ENCODE results near the gene CHN1.

Gene CHN1

DNA sequence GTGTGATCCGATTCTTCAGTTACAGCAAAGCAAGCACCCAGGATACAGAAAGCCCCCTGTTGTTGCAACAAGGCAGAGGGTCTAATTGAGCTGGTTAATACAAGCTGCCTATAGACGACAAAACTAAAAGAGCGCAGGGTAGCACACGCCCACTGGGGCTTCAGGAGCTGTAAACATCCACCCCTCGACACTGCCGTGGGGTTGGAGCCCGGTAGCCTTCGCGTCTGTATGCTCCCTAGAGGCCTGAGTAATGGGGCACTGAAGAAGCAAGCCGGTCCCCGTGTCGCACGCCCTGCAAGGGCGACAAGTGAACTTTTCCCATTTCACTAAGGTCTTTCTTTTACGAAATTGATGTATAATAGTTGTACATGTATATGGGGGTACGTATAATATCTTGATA is 216.2 kb downstream of the CHN1 start:
- TF ChIP-seq, protein P1, sequence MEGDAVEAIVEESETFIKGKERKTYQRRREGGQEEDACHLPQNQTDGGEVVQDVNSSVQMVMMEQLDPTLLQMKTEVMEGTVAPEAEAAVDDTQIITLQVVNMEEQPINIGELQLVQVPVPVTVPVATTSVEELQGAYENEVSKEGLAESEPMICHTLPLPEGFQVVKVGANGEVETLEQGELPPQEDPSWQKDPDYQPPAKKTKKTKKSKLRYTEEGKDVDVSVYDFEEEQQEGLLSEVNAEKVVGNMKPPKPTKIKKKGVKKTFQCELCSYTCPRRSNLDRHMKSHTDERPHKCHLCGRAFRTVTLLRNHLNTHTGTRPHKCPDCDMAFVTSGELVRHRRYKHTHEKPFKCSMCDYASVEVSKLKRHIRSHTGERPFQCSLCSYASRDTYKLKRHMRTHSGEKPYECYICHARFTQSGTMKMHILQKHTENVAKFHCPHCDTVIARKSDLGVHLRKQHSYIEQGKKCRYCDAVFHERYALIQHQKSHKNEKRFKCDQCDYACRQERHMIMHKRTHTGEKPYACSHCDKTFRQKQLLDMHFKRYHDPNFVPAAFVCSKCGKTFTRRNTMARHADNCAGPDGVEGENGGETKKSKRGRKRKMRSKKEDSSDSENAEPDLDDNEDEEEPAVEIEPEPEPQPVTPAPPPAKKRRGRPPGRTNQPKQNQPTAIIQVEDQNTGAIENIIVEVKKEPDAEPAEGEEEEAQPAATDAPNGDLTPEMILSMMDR (IDR thresholded peaks at IDR 0.05; ENCODE audit: low read depth, low read length) = no peak
- DNase-seq = no peak
- H3K27me3 ChIP-seq = no peaks in the 10 kb centered on the region
- H3K9me3 ChIP-seq = no peaks in the 10 kb centered on the region
- no peaks in the 10 kb centered on the region for H3K4me1 ChIP-seq
- no peak overlapping the region for H3K4me3 ChIP-seq (ENCODE audit: low read depth, low read length)
- H3K36me3 ChIP-seq = no peaks in the 10 kb centered on the region

DNA sequence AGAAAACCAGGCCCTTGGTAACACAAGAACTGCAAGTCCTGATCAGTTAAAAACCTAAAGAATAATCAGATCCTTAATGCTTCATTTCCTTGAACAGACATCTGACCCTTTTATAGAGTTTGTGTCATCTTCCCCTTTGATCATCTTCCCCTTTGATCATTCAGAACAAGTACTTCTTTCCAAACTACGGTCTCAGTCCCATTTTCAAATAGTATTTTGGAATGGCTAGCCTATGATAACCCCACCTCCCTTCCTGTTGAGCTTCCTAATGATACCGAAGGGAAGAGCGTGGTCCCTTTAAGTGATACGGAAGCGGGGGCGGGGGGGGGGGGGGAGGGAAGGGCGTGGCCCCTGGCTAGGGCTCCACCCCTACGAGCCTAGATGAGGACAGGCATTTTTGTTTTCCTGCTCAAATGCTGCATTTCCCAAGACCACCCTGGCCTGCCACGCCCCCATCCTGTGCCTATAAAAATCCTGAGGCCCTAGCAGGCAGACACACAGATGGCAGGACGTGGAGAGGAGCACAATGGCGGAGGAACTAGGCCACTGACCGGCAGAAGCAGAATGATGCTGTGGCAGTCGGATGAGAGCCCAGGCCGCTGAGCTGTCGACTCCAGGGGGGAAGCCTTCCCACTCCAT is 216.8 kb downstream of the CHN1 start:
- TF ChIP-seq, protein P1 (IDR thresholded peaks at IDR 0.05; ENCODE audit: low read depth, low read length) = no peak
- no peak overlapping the region for H3K4me3 ChIP-seq (ENCODE audit: low read depth, low read length)
- peak; percentile 18 for DNase-seq
- no peaks in the 10 kb centered on the region for H3K27me3 ChIP-seq
- H3K4me1 ChIP-seq = no peaks in the 10 kb centered on the region
- H3K9me3 ChIP-seq = no peaks in the 10 kb centered on the region
- no peaks in the 10 kb centered on the region for H3K36me3 ChIP-seq

DNA sequence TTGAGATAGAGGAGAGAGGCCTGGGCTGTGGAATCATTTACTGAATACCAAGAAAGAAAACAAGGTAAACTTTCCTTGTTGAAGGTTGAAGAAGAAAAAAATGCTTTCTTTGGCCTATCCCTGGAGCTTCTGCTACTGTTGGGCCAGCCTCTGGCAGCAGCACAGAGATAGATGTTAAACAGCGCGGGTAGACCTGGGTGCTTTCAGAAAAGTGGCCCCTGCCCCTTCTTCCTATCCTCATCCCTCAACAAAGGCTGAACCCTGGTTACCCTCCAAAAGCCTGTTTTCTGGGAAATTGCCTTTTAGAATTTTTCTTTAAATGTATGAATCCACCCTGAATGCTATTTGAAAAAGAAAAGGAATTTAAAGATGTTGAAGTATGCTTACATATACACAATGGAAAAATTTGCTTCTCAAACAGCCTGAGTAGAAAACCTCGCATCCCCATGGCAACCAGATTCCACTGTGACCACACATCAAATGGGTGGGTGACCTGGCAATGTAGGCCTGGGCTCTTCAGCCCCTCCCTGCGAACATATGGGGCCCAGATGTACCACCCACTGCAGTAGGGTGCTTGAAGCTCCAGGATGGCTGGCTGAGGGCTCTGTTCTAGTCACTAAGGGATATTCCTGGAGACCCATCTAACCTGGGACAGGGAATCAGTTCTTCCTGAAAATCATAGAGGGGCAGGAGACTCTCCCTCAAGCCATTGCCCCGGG is 217.5 kb downstream of the CHN1 start:
- no peaks in the 10 kb centered on the region for H3K9me3 ChIP-seq
- no peak overlapping the region for H3K4me3 ChIP-seq (ENCODE audit: low read depth, low read length)
- no peaks in the 10 kb centered on the region for H3K36me3 ChIP-seq
- no peaks in the 10 kb centered on the region for H3K4me1 ChIP-seq
- DNase-seq = no peak
- TF ChIP-seq, protein P1 (IDR thresholded peaks at IDR 0.05; ENCODE audit: low read depth, low read length) = no peak
- no peaks in the 10 kb centered on the region for H3K27me3 ChIP-seq

DNA sequence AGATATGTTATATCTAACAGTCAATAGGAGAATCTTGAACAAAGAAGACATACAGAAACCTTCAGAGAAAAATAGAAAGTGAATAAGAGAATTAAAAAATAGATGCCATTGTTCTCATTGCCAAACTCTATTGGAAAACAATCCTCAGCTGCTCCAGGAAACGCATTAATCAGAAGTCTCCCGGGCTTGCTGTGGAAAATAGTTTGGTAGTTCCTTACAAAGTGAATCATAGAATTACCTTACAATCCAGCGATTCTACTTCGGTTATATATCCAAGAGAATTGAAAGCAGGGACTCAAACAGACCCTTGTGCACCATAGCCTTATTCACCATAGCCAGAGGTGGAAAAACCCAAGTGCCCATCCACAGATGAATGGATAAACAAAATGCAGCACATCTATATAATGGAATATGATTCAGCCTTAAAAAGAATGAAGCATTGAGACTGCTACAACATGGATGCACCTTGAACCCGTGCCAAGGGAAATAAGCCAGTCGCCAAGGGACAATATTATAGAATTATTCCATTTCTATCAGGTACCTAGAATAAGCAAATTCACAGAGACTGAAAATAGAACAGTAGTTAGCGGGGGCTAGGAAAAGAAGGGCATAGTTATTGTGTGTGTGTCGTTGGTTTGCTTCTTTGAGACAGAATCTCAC is 219.0 kb downstream of the CHN1 start:
- no peaks in the 10 kb centered on the region for H3K4me1 ChIP-seq
- H3K4me3 ChIP-seq (ENCODE audit: low read depth, low read length) = no peak overlapping the region
- no peaks in the 10 kb centered on the region for H3K36me3 ChIP-seq
- TF ChIP-seq, protein P1 (IDR thresholded peaks at IDR 0.05; ENCODE audit: low read depth, low read length) = no peak
- no peak for DNase-seq
- H3K9me3 ChIP-seq = no peaks in the 10 kb centered on the region
- H3K27me3 ChIP-seq = no peaks in the 10 kb centered on the region

DNA sequence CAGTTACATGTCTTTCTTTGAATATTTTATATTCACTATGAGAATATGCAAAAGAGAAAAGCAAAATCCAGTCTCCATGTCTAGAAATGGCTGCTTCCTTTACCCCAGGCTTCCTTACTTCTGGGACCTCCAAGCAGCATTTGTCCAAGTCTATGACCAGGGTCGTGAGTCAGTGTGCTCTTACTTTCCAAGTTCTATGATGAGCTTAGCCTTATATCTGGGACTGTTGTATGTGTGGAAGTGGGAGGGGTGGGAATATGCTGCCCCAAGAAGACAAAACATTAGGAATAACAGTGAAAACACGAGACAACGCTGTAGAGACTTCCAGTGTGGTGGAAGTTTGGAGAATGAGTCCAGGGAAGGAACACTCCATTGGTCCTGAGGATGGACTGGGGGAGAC is 219.7 kb downstream of the CHN1 start:
- no peaks in the 10 kb centered on the region for H3K36me3 ChIP-seq
- no peak overlapping the region for H3K4me3 ChIP-seq (ENCODE audit: low read depth, low read length)
- no peaks in the 10 kb centered on the region for H3K9me3 ChIP-seq
- no peaks in the 10 kb centered on the region for H3K27me3 ChIP-seq
- no peaks in the 10 kb centered on the region for H3K4me1 ChIP-seq
- DNase-seq = no peak
- TF ChIP-seq, protein P1 (IDR thresholded peaks at IDR 0.05; ENCODE audit: low read depth, low read length) = no peak

DNA sequence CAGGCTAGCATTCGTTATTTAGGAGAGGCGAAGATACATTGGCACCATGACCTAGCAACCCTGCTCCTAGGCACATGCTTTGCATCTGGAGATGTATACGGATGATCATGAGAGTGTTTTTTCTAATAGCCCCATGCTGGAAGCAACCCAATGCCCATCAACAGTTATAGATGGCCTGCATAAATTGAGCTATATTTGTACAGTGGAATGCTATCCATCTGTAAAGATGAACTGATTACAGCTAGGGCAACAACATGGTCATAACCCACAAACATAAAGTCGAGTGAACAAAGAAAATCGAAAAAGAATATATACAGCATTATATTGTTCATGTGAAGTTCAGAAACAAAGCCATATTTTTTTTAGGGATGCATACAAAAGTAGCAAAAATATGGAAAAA is 220.3 kb downstream of the CHN1 start:
- Histone ChIP-seq H3K4me3 (ENCODE audit: low read depth, low read length) (no peak overlapping the region), H3K9me3 (no peaks in the 10 kb centered on the region), H3K4me1 (no peaks in the 10 kb centered on the region), H3K36me3 (no peaks in the 10 kb centered on the region), H3K27me3 (no peaks in the 10 kb centered on the region)
- TF ChIP-seq, protein P1 (IDR thresholded peaks at IDR 0.05; ENCODE audit: low read depth, low read length) = no peak
- DNase-seq = no peak

Measured in BE2C (cell line).